ENCODE results near the gene TCF19.

DNA sequence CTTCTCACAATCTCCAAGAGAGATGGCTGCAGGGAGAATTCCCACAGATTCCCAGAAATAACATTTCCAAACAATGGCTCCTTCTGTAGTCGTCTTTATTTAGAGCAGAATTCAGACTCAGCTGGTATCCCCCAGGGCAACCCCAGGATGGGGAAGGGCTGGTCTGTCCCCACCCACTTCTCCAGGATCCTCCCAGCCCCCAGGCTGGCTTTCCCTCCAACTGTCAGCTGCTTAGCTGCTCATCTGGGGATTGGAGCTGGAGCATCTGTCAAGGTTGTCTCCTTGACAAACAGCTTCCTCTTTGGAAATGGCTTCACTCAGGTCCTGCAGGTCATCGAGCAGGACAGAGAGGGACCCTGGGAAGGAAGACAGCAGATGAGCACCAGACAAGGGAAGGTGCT lies 16.0 kb upstream of the TCF19 start:
- TF ChIP-seq, protein P1, sequence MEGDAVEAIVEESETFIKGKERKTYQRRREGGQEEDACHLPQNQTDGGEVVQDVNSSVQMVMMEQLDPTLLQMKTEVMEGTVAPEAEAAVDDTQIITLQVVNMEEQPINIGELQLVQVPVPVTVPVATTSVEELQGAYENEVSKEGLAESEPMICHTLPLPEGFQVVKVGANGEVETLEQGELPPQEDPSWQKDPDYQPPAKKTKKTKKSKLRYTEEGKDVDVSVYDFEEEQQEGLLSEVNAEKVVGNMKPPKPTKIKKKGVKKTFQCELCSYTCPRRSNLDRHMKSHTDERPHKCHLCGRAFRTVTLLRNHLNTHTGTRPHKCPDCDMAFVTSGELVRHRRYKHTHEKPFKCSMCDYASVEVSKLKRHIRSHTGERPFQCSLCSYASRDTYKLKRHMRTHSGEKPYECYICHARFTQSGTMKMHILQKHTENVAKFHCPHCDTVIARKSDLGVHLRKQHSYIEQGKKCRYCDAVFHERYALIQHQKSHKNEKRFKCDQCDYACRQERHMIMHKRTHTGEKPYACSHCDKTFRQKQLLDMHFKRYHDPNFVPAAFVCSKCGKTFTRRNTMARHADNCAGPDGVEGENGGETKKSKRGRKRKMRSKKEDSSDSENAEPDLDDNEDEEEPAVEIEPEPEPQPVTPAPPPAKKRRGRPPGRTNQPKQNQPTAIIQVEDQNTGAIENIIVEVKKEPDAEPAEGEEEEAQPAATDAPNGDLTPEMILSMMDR (IDR thresholded peaks at IDR 0.05; ENCODE audit: low read depth, low read length), result no peak
- TF ChIP-seq EZH2phosphoT487 (IDR thresholded peaks at IDR 0.05; ENCODE audit: low read depth), result no peak

Data from OCI-LY3 (cell line).